HG03571 (cell line): ENCODE data around the gene ADAMTS20.
"Not testable (repeated sequence)": the region's sequence is repeated elsewhere in the genome, so short reads cannot be mapped to it uniquely, and the experiment has no call there.

Experiments
- ATAC-seq: cut with Tn5 transposase; IDR thresholded peaks from one replicate; pipeline ENCODE4 v1.9.1; 2021; ENCODE audit not compliant: unreplicated experiment

Gene ADAMTS20

DNA sequence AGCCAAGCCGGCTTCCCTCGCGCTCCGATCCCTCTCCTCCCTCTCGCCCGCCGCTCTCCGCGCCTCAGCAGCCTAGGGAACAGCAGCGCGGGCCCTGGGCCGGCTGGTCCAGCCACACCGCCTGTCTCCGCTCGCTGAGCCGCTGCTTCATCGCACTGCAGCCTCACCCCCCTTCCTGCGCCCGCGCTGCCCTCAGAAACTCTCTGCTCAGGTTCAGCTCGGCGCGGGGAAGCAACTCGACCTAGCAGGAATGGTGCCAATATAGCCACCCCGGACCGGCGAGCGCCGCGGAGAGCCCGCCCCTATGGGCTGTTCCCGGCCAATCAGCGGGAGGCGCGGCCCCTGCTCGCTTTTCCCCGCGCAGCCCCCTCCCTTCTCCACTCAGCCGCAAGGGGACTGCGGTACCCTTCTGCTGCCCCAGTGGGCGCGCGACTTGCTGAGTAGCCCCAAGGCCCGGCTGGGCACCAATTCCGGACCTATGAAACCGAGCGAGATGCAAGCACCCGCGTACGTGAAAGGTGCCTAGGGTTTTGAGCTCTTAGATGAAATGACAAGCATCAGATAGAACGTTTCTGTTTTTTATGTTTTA lies at the start of gene ADAMTS20:
TSS of gene ADAMTS20 (minus strand) at position 233 of the 589 bp plus-strand sequence. CDS start 282 bp downstream, outside the sequence.
- no peak for ATAC-seq

- ATAC-seq, result no peak
Measured at GRCh38 chr12:43599708-43600107, 47.7 kb upstream of the ADAMTS20 start.

DNA sequence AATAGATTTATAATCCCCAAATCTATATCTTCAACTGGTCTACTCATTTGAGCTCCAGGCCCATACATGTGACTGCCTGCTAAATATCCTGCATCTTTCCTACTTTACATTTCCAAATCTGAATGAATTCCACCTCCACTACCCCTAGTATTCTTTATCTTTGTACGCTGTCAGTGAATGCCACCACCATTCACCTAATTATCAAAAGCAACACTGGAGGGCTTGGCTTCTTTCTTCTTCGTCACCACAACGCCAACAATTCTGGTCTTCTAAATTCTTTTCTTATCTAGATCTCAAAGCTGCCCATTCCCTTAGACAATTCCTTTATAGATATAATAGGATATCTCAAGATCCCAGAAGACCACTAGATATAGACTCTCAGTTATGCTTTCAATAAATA lies 47.1 kb upstream of the ADAMTS20 start:
- no peak for ATAC-seq

- no peak for ATAC-seq
Measured at GRCh38 chr12:43590307-43590706, 38.3 kb upstream of the ADAMTS20 start.

DNA sequence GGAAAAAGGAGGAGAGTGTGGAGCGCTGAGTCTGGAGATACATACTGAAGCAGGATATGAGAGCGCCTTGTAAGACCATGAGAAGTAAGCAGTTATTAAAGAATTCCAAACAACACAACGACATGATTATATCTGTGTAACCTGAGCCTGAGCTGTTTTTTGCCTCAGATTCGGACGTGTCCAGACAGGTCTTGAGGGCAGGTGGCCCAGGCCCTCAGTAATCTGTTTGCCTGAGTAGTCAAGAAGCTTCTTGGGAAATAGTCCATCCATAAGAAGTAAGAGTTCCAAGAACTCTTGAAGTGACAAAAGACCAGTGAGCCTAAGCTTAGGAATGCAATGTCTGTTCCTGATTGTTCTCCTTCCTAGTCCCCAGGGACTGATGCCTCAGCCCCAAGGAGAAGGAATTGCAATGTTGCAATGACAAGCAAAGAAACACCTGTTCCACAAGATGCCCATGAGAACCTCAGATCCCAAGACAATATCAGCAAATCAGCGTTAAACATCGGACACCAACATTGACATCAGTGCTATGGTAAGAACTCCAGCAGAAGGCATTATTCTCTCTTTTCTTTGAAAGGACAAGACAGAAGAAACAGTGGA lies 34.7 kb upstream of the ADAMTS20 start:
- no peak for ATAC-seq

GRCh38 chr12:43585676-43586075 lies 33.7 kb upstream of the ADAMTS20 start:
- no peak for ATAC-seq

- ATAC-seq, result no peak
Measured at GRCh38 chr12:43580601-43581000, 28.6 kb upstream of the ADAMTS20 start.

- ATAC-seq, result no peak
Measured at GRCh38 chr12:43579206-43579605, 27.2 kb upstream of the ADAMTS20 start.

GRCh38 chr12:43578782-43579181 lies 26.8 kb upstream of the ADAMTS20 start:
- ATAC-seq, result no peak

- ATAC-seq, result no peak
Measured at GRCh38 chr12:43577381-43577780, 25.4 kb upstream of the ADAMTS20 start.

DNA sequence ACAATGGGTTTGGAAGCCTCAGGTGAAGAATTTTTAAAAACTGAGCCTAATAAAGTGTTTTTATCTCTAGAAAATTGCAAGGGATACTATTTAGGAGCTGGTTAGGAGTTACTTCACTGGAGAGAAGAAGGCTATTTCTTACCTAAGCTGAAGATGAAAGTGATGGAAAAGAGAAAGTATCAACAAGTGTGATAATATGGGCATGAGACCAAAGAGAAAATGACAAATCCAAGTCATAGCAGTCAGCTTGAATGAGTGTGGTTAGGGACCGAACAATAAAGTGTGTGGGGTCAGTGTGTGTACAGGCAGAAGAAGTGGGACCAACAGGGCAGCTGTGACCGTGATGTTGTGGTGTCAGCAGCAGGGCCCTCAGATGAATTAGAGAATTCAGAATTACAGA lies 24.2 kb upstream of the ADAMTS20 start:
- ATAC-seq, result no peak

- no peak for ATAC-seq
Measured at GRCh38 chr12:43571885-43572284, 19.9 kb upstream of the ADAMTS20 start.

DNA sequence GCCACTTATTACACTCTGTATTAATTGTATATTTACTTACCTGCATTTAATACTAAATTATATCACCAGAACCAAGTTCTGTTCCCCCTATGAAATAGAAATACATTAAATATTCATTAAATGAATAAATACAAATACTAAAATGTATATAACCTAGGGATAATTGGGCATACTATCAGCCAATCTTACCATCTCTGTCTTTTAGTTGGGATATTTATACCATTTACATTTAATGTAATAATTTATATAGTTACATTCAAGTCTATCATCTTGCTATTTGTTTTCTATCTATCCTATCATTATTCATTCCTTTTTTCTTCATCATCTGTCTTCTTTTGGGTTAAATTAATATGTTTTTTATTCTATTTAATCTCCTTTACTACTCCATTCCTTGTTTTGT lies 4.1 kb upstream of the ADAMTS20 start:
- ATAC-seq, result no peak

- no peak for ATAC-seq
Measured at GRCh38 chr12:43551279-43551970, 578 bp downstream of the ADAMTS20 start.

GRCh38 chr12:43550831-43551271 lies 1.2 kb downstream of the ADAMTS20 start:
- ATAC-seq, result no peak

- no peak for ATAC-seq
Measured at GRCh38 chr12:43544703-43545102, 7.3 kb downstream of the ADAMTS20 start.

DNA sequence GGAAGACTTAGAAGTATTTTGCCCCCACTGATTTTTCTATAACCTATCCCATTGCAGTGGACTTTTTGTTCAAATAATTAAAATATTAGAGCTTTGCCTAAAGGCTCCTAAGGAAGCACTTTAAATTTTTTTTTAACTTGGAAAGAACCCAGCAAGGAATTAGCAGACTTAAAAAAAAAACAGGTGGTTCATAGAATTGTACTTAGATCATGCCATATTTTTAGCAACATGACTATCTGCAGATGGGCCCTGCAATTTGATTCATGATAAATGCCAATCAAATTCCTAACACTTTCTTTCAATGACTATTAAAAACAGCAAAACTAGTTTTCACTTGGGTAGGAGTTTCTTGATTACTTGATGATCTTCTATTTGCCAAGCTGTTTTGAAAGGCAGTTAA lies 11.5 kb downstream of the ADAMTS20 start:
- ATAC-seq, result no peak

DNA sequence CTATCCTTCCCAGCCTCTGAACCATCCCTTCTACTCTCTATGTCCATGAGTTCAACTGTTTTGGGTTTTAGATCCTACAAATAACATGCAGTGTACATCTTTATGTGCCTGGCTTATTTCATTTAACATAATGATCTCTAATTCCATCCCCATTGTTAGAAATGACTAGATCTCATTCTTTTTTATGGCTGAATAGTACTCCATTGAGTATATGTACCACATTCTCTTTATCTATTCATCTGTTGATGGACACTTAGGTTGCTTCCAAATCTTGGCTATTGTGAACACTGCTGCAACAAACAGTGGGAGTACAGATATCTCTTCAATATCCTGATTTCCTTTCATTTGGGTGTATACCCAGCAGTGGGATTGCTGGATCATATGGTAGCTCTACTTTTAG lies 14.3 kb downstream of the ADAMTS20 start:
- not testable (repeated sequence) for ATAC-seq

- ATAC-seq, result no peak
Measured at GRCh38 chr12:43516045-43516444, 36.0 kb downstream of the ADAMTS20 start.

GRCh38 chr12:43501703-43502102 lies 50.3 kb downstream of the ADAMTS20 start:
- ATAC-seq, result no peak

GRCh38 chr12:43493261-43493797 lies 58.7 kb downstream of the ADAMTS20 start:
- no peak for ATAC-seq
